ENCODE measurements around the gene FPR3. TPM values are rescaled to one million over a fixed set of nuclear protein-coding genes. Genes with fewer than 3 reads are reported as not detected.
A peak's percentile ranks its signal among the peaks of the same experiment; 100 is the strongest.

Gene FPR3
- total and polyA plus RNA-seq, 9 of the 15 experiments (the other 6 are each of a cell fraction or from before 2014, with no cell fraction given), result 0.08 to 0.51 (median 0.22) TPM; not detected in 1

- TF ChIP-seq, protein P1, sequence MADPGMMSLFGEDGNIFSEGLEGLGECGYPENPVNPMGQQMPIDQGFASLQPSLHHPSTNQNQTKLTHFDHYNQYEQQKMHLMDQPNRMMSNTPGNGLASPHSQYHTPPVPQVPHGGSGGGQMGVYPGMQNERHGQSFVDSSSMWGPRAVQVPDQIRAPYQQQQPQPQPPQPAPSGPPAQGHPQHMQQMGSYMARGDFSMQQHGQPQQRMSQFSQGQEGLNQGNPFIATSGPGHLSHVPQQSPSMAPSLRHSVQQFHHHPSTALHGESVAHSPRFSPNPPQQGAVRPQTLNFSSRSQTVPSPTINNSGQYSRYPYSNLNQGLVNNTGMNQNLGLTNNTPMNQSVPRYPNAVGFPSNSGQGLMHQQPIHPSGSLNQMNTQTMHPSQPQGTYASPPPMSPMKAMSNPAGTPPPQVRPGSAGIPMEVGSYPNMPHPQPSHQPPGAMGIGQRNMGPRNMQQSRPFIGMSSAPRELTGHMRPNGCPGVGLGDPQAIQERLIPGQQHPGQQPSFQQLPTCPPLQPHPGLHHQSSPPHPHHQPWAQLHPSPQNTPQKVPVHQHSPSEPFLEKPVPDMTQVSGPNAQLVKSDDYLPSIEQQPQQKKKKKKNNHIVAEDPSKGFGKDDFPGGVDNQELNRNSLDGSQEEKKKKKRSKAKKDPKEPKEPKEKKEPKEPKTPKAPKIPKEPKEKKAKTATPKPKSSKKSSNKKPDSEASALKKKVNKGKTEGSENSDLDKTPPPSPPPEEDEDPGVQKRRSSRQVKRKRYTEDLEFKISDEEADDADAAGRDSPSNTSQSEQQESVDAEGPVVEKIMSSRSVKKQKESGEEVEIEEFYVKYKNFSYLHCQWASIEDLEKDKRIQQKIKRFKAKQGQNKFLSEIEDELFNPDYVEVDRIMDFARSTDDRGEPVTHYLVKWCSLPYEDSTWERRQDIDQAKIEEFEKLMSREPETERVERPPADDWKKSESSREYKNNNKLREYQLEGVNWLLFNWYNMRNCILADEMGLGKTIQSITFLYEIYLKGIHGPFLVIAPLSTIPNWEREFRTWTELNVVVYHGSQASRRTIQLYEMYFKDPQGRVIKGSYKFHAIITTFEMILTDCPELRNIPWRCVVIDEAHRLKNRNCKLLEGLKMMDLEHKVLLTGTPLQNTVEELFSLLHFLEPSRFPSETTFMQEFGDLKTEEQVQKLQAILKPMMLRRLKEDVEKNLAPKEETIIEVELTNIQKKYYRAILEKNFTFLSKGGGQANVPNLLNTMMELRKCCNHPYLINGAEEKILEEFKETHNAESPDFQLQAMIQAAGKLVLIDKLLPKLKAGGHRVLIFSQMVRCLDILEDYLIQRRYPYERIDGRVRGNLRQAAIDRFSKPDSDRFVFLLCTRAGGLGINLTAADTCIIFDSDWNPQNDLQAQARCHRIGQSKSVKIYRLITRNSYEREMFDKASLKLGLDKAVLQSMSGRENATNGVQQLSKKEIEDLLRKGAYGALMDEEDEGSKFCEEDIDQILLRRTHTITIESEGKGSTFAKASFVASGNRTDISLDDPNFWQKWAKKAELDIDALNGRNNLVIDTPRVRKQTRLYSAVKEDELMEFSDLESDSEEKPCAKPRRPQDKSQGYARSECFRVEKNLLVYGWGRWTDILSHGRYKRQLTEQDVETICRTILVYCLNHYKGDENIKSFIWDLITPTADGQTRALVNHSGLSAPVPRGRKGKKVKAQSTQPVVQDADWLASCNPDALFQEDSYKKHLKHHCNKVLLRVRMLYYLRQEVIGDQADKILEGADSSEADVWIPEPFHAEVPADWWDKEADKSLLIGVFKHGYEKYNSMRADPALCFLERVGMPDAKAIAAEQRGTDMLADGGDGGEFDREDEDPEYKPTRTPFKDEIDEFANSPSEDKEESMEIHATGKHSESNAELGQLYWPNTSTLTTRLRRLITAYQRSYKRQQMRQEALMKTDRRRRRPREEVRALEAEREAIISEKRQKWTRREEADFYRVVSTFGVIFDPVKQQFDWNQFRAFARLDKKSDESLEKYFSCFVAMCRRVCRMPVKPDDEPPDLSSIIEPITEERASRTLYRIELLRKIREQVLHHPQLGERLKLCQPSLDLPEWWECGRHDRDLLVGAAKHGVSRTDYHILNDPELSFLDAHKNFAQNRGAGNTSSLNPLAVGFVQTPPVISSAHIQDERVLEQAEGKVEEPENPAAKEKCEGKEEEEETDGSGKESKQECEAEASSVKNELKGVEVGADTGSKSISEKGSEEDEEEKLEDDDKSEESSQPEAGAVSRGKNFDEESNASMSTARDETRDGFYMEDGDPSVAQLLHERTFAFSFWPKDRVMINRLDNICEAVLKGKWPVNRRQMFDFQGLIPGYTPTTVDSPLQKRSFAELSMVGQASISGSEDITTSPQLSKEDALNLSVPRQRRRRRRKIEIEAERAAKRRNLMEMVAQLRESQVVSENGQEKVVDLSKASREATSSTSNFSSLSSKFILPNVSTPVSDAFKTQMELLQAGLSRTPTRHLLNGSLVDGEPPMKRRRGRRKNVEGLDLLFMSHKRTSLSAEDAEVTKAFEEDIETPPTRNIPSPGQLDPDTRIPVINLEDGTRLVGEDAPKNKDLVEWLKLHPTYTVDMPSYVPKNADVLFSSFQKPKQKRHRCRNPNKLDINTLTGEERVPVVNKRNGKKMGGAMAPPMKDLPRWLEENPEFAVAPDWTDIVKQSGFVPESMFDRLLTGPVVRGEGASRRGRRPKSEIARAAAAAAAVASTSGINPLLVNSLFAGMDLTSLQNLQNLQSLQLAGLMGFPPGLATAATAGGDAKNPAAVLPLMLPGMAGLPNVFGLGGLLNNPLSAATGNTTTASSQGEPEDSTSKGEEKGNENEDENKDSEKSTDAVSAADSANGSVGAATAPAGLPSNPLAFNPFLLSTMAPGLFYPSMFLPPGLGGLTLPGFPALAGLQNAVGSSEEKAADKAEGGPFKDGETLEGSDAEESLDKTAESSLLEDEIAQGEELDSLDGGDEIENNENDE (IDR thresholded peaks at IDR 0.05; ENCODE audit: low read depth, low read length), result no peak
- TF ChIP-seq SNAPC5 (CRISPR knock-in tag; IDR thresholded peaks at IDR 0.05), result no peak
- TF ChIP-seq HMG20A (CRISPR knock-in tag; conservative IDR thresholded peaks at IDR 0.05), result no peak
- peak; percentile 96 for TF ChIP-seq ARID1B (IDR thresholded peaks at IDR 0.05)
- no peak for TF ChIP-seq ZNF165 (CRISPR knock-in tag; IDR thresholded peaks at IDR 0.05; ENCODE audit: borderline replicate concordance)
- TF ChIP-seq HDGF (IDR thresholded peaks at IDR 0.05), result peak; percentile 23; the same call in 1 of the 2 replicates
- no peak for TF ChIP-seq ZNF384 (IDR thresholded peaks at IDR 0.05; ENCODE audit: low read depth, low read length)
- TF ChIP-seq RCOR1 (IDR thresholded peaks at IDR 0.05; ENCODE audit: borderline replicate concordance in 1 of 2, low read depth in 2 of 2, low read length in 2 of 2), result peak; percentile 80 to 99; a peak in 3 of 4 replicates
- TF ChIP-seq NCOR1 (IDR thresholded peaks at IDR 0.05), result peak; percentile 92
- no peak for TF ChIP-seq WHSC1 (IDR thresholded peaks at IDR 0.05; ENCODE audit: low read length)
- no peak for TF ChIP-seq SRSF7 (optimal IDR thresholded peaks at IDR 0.05; ENCODE audit: low read depth, low read length)
- peak; percentile 96 for TF ChIP-seq CBFA2T3 (IDR thresholded peaks at IDR 0.05)
- TF ChIP-seq ZNF830 (CRISPR knock-in tag; IDR thresholded peaks at IDR 0.05), result no peak
- TF ChIP-seq EZH2 (IDR thresholded peaks at IDR 0.05; ENCODE audit: borderline replicate concordance, low read depth, low read length), result no peak
- TF ChIP-seq MYBL2 (IDR thresholded peaks at IDR 0.05; ENCODE audit: low read depth), result no peak
- no peak for TF ChIP-seq MYBL2 (CRISPR knock-in tag; IDR thresholded peaks at IDR 0.05; ENCODE audit: borderline replicate concordance)
- no peak for TF ChIP-seq CREBBP (IDR thresholded peaks at IDR 0.05; ENCODE audit: low read depth, low read length)
- TF ChIP-seq EWSR1 (IDR thresholded peaks at IDR 0.05; ENCODE audit: borderline replicate concordance, low read depth, partially characterized antibody), result no peak
- no peak for TF ChIP-seq ZNF354B (CRISPR knock-in tag; IDR thresholded peaks at IDR 0.05)
- no peak for TF ChIP-seq ZC3H11A (IDR thresholded peaks at IDR 0.05; ENCODE audit: low read depth, low read length)
- TF ChIP-seq POLR3G (IDR thresholded peaks at IDR 0.05; ENCODE audit: extremely low read depth, insufficient read length, insufficient replicate concordance), result no peak
Observed at GRCh38 chr19:51796195-51796679, 1.3 kb downstream of the FPR3 start (continued).
